GM21390 (cell line): ENCODE measurements around the gene PLCD4.
A peak's percentile ranks its signal among the peaks of the same experiment; 100 is the strongest.

ENCODE experiments used
- ATAC-seq: cut with Tn5 transposase; IDR thresholded peaks from one replicate; pipeline ENCODE4 v1.9.1; 2021; ENCODE audit not compliant: unreplicated experiment

Gene PLCD4

GRCh38 chr2:218662377-218662776 is 54.7 kb downstream of the PLCD4 start:
- ATAC-seq, result no peak

GRCh38 chr2:218662827-218663226 is 55.1 kb downstream of the PLCD4 start:
- no peak for ATAC-seq

GRCh38 chr2:218663901-218664300 is 56.2 kb downstream of the PLCD4 start:
- ATAC-seq, result no peak

- no peak for ATAC-seq
Measured at GRCh38 chr2:218664653-218665052, 57.0 kb downstream of the PLCD4 start.

GRCh38 chr2:218671097-218671653 is 63.5 kb downstream of the PLCD4 start:
- no peak for ATAC-seq

- peak; percentile 94 for ATAC-seq
Measured at GRCh38 chr2:218671654-218672566, 64.2 kb downstream of the PLCD4 start, which contains the start of the genes RNF25 and STK36. RNF25 (minus strand) TSS chr2:218672002; CDS start chr2:218671970, 32 bp downstream. STK36 (plus strand) TSS chr2:218672086; CDS start chr2:218672830, 744 bp downstream.

- no peak for ATAC-seq
Measured at GRCh38 chr2:218679119-218679518, 71.4 kb downstream of the PLCD4 start.

GRCh38 chr2:218680061-218680460 is 72.4 kb downstream of the PLCD4 start:
- no peak for ATAC-seq
